ENCODE results near the gene ESPNL. TPM values are rescaled to one million over a fixed set of nuclear protein-coding genes. Genes with fewer than 3 reads are reported as not detected.

ESPNL gene
- total and polyA plus RNA-seq, 9 of the 15 experiments (the other 6 are each of a cell fraction or from before 2014, with no cell fraction given): 0.03 to 0.09 (median 0.05) TPM; not detected in 3

DNA sequence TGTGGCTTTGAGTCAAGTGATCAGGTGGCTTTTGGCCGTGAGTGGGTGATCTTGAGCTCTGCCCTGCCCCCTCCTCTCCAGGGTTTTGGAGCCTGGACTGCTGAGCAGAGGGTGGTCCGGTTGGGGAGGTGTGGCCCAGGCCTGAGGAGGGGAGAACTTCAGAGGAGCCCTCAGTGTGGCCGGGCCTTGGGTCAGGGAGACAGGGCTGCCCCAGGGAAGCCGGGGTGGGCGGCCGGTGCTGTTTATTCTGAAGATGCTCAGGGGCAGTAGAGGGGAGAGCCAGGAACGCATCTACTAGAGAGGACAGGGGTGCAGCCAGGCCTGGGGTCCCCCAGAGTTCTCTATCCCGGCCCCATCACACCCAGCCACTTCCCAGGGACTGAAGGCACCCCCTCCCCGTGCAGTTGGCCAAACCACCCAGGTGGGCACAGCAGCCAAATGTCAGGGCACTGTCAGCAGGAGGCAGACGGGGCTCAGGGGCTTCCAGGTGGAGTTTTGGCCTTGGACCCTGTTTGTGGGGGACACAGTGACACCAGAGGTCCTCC, 59.6 kb downstream of the ESPNL start:
- H3K9me3 ChIP-seq (replicated peaks; ENCODE audit: control insufficient read depth, insufficient read depth, low read depth, low read length): no peaks in the 10 kb centered on the region
- peak overlapping the region in 1 of 2 experiments; percentile 91; a peak in 3 of 4 replicates for H3K9ac ChIP-seq (ENCODE audit: insufficient read depth in 1 of 2, low read depth in 2 of 2, low read length in 2 of 2)
- in situ Hi-C loops (cut with MboI): no loop called here
- peaks cover 0 to 52% of the 10 kb centered on the region in 2 experiments; a peak in 2 of 5 replicates for H3K4me1 ChIP-seq (replicated peaks in 1 of 2; ENCODE audit: control insufficient read depth in 2 of 2, insufficient read depth in 2 of 2, low read length in 2 of 2)
- 0 out of 2 replicates have a peak overlapping the region, but pooled peaks have one; percentile 16 for H2AFZ ChIP-seq (ENCODE audit: low read depth, low read length)
- H3K9me1 ChIP-seq (ENCODE audit: control insufficient read depth, insufficient read depth, low read length): no peaks in the 10 kb centered on the region
- H3K4me3 ChIP-seq: peak overlapping the region; percentile 54
- ATAC-seq (no peak; the same call in none of the 3 replicates), DNase-seq (ENCODE audit: extremely low read depth in 1 of 4, low spot score in 3 of 4) (no peak), FAIRE-seq (no peak)
- CTCF ChIA-PET (ENCODE audit: low intra/inter-chr PET ratio): interaction anchor here (0.8 to 3.2 kb wide), 2 partner anchors 82 to 103 kb away, joined by 3 to 21 read pairs; no protein-coding TSS in a partner anchor
- H3K79me2 ChIP-seq (ENCODE audit: control insufficient read depth, insufficient read depth, low read length): no peaks in the 10 kb centered on the region
- no peaks in the 10 kb centered on the region for H3K36me3 ChIP-seq (ENCODE audit: control insufficient read depth, insufficient read depth, low read length)
- TF ChIP-seq RBFOX2 (IDR thresholded peaks at IDR 0.05; ENCODE audit: low read depth, low read length): 0 out of 2 replicates have a peak, but pooled peaks have one; percentile 14
- TF ChIP-seq, protein P1, sequence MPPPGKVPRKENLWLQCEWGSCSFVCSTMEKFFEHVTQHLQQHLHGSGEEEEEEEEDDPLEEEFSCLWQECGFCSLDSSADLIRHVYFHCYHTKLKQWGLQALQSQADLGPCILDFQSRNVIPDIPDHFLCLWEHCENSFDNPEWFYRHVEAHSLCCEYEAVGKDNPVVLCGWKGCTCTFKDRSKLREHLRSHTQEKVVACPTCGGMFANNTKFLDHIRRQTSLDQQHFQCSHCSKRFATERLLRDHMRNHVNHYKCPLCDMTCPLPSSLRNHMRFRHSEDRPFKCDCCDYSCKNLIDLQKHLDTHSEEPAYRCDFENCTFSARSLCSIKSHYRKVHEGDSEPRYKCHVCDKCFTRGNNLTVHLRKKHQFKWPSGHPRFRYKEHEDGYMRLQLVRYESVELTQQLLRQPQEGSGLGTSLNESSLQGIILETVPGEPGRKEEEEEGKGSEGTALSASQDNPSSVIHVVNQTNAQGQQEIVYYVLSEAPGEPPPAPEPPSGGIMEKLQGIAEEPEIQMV (tag; conservative IDR thresholded peaks at IDR 0.05; ENCODE audit: low read depth): no peak
- intact Hi-C loops (cut with micrococcal nuclease): loop anchor here (1.0 kb wide), 1 partner anchor 104 kb away; no protein-coding TSS in a partner anchor
- TSS peak; percentile 92 for BruUV-seq (replicated peaks)
- peak overlapping the region; percentile 64 for H3K4me2 ChIP-seq (ENCODE audit: insufficient read depth, low read length)
- no peak overlapping the region for H3K27ac ChIP-seq (ENCODE audit: extremely low read depth, low read depth, low read length)
- no peaks in the 10 kb centered on the region for H4K20me1 ChIP-seq (replicated peaks; ENCODE audit: control insufficient read depth, insufficient read depth, low read length)
- no peaks in the 10 kb centered on the region for H3K27me3 ChIP-seq (ENCODE audit: control insufficient read depth in 2 of 2, insufficient read depth in 2 of 2, low read length in 2 of 2)
- 53% methylated on average over 3 of the region's 10 CpGs for WGBS (ENCODE audit: insufficient coverage, low coverage, missing lambda C conversion rate)
- POLR2A ChIA-PET: interaction anchor here (0.5 to 1.6 kb wide), 5 partner anchors 8 to 867 kb away, joined by 3 to 6 read pairs (median 4); no protein-coding TSS in a partner anchor
